ENCODE measurements around the gene CRPPA. TPM values are rescaled to one million over a fixed set of nuclear protein-coding genes. Genes with fewer than 3 reads are reported as not detected.

CRPPA gene
- total RNA-seq, 1 experiment from 2014 or later: 2.4 TPM

- Histone ChIP-seq H3K27me3 (ENCODE audit: control insufficient read depth, insufficient read depth, low read length) (no peaks in the 10 kb centered on the region), H3K27ac (ENCODE audit: low read length) (peak overlapping the region; percentile 89), H3K4me1 (ENCODE audit: control insufficient read depth, insufficient read depth, low read length) (peaks cover 11% of the 10 kb centered on the region), H3K36me3 (ENCODE audit: control insufficient read depth, insufficient read depth, low read length) (no peaks in the 10 kb centered on the region), H3K9me3 (ENCODE audit: control insufficient read depth, insufficient read depth, low read depth, low read length) (no peaks in the 10 kb centered on the region), H3K4me3 (ENCODE audit: low read depth in 2 of 2, low read length in 2 of 2) (peak overlapping the region; percentile 65 to 80)
- ATAC-seq: peak; percentile 2
- ChIA-PET POLR2A (interaction anchor here (0.6 to 1.5 kb wide), 2 partner anchors 55 to 105 kb away, joined by 3 read pairs; no protein-coding TSS in a partner anchor), CTCF (interaction anchor here (0.5 kb wide), 1 partner anchor 130 kb away, joined by 3 read pairs; no protein-coding TSS in a partner anchor)
- intact Hi-C loops (cut with micrococcal nuclease; ENCODE audit: unreplicated experiment): no loop called here
- no peak for DNase-seq (ENCODE audit: low read depth, low spot score)
- in situ Hi-C loops (cut with HindIII; ENCODE audit: low pct_unique_long_range_greater_than_20kb, low sequenced_read_pairs): no loop called here
- TF ChIP-seq POLR2AphosphoS5 (IDR thresholded peaks at IDR 0.05; ENCODE audit: low read depth, low read length) (no peak), REST (IDR thresholded peaks at IDR 0.05; ENCODE audit: insufficient read depth in 1 of 2, low read depth in 2 of 2, low read length in 1 of 2) (no peak), SIN3A (IDR thresholded peaks at IDR 0.05; ENCODE audit: borderline replicate concordance, insufficient read depth, low read depth, low read length) (no peak), TCF7L2 (IDR thresholded peaks at IDR 0.05; ENCODE audit: low read depth, low read length) (no peak), CTCF (IDR thresholded peaks at IDR 0.05) (no peak)
- BruUV-seq (replicated peaks): no TSS peak
Observed at GRCh38 chr7:16420329-16420648, 1.0 kb downstream of the CRPPA start.

- no peaks in the 10 kb centered on the region for H3K9me3 ChIP-seq (ENCODE audit: control insufficient read depth, insufficient read depth, low read depth, low read length)
- peak overlapping the region; percentile 65 to 80 for H3K4me3 ChIP-seq (ENCODE audit: low read depth in 2 of 2, low read length in 2 of 2)
- ChIA-PET CTCF (no interaction called here), POLR2A (interaction anchor here (1.5 kb wide), 1 partner anchor 54 kb away, joined by 3 read pairs; no protein-coding TSS in a partner anchor)
- no peak for TF ChIP-seq CTCF (IDR thresholded peaks at IDR 0.05)
- TF ChIP-seq SIN3A (IDR thresholded peaks at IDR 0.05; ENCODE audit: borderline replicate concordance, insufficient read depth, low read depth, low read length): no peak
- no peak for TF ChIP-seq REST (IDR thresholded peaks at IDR 0.05; ENCODE audit: insufficient read depth in 1 of 2, low read depth in 2 of 2, low read length in 1 of 2)
- TF ChIP-seq TCF7L2 (IDR thresholded peaks at IDR 0.05; ENCODE audit: low read depth, low read length): no peak
- TF ChIP-seq POLR2AphosphoS5 (IDR thresholded peaks at IDR 0.05; ENCODE audit: low read depth, low read length): no peak
- intact Hi-C loops (cut with micrococcal nuclease; ENCODE audit: unreplicated experiment) (no loop called here), in situ Hi-C loops (cut with HindIII; ENCODE audit: low pct_unique_long_range_greater_than_20kb, low sequenced_read_pairs) (no loop called here)
- peaks cover 11% of the 10 kb centered on the region for H3K4me1 ChIP-seq (ENCODE audit: control insufficient read depth, insufficient read depth, low read length)
- no peaks in the 10 kb centered on the region for H3K36me3 ChIP-seq (ENCODE audit: control insufficient read depth, insufficient read depth, low read length)
- no TSS peak for BruUV-seq (replicated peaks)
- H3K27me3 ChIP-seq (ENCODE audit: control insufficient read depth, insufficient read depth, low read length): no peaks in the 10 kb centered on the region
- H3K27ac ChIP-seq (ENCODE audit: low read length): peak overlapping the region; percentile 89
- DNase-seq (ENCODE audit: low read depth, low spot score) (no peak), ATAC-seq (no peak)
Observed at GRCh38 chr7:16419859-16420258, 1.5 kb downstream of the CRPPA start.
